ENCODE data around the gene SMIM27.
A peak's percentile ranks its signal among the peaks of the same experiment; 100 is the strongest.
"Not testable (repeated sequence)": the region's sequence is repeated elsewhere in the genome, so short reads cannot be mapped to it uniquely, and the experiment has no call there.

SMIM27 gene

DNA sequence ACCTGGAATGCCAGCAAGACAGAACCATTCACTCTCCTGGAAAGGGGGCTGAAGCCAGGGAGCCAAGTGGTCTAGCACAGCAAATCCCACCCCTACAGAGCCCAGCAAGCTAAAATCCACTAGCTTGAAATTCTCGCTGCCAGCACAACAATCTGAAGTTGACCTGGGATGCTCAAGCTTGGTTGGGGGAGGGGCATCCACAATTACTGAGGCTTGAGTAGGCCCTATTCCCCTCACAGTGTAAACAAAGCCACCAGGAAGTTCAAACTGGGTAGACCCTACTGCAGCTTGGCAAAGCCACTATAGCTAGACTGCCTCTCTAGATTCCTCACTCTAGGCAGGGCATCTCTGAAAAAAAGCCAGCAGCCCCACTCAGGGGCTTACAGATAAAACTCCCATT is 43.4 kb upstream of the SMIM27 start:
- ATAC-seq (ENCODE audit: insufficient read depth, low read depth), result no peak
- no peak for DNase-seq
- Histone ChIP-seq H3K4me2 (ENCODE audit: insufficient read depth, low read length) (no peak overlapping the region), H3K4me1 (ENCODE audit: insufficient read depth, low read length) (no peaks in the 10 kb centered on the region), H3K9ac (ENCODE audit: low read depth, low read length) (no peak overlapping the region), H3K27me3 (ENCODE audit: insufficient read depth, low read length, poor library complexity) (no peaks in the 10 kb centered on the region), H2AFZ (ENCODE audit: low read depth, low read length) (no peak overlapping the region), H3K36me3 (ENCODE audit: insufficient read depth, low read length) (no peaks in the 10 kb centered on the region), H3K9me3 (ENCODE audit: insufficient read depth, low read length, severe bottlenecking) (no peaks in the 10 kb centered on the region), H3K27ac (ENCODE audit: low read length) (no peak overlapping the region), H3K4me3 (ENCODE audit: low read depth in 1 of 2, low read length in 2 of 2) (no peak overlapping the region), H3K79me2 (ENCODE audit: insufficient read depth, low read length) (no peaks in the 10 kb centered on the region), H4K20me1 (ENCODE audit: insufficient read depth, low read length) (no peaks in the 10 kb centered on the region)
- TF ChIP-seq, protein P1, sequence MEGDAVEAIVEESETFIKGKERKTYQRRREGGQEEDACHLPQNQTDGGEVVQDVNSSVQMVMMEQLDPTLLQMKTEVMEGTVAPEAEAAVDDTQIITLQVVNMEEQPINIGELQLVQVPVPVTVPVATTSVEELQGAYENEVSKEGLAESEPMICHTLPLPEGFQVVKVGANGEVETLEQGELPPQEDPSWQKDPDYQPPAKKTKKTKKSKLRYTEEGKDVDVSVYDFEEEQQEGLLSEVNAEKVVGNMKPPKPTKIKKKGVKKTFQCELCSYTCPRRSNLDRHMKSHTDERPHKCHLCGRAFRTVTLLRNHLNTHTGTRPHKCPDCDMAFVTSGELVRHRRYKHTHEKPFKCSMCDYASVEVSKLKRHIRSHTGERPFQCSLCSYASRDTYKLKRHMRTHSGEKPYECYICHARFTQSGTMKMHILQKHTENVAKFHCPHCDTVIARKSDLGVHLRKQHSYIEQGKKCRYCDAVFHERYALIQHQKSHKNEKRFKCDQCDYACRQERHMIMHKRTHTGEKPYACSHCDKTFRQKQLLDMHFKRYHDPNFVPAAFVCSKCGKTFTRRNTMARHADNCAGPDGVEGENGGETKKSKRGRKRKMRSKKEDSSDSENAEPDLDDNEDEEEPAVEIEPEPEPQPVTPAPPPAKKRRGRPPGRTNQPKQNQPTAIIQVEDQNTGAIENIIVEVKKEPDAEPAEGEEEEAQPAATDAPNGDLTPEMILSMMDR (IDR thresholded peaks at IDR 0.05; ENCODE audit: borderline replicate concordance, extremely low read depth, low read length, poor library complexity, severe bottlenecking), result no peak
- TF ChIP-seq EZH2 (IDR thresholded peaks at IDR 0.05; ENCODE audit: borderline replicate concordance, low read depth, low read length, severe bottlenecking), result no peak

DNA sequence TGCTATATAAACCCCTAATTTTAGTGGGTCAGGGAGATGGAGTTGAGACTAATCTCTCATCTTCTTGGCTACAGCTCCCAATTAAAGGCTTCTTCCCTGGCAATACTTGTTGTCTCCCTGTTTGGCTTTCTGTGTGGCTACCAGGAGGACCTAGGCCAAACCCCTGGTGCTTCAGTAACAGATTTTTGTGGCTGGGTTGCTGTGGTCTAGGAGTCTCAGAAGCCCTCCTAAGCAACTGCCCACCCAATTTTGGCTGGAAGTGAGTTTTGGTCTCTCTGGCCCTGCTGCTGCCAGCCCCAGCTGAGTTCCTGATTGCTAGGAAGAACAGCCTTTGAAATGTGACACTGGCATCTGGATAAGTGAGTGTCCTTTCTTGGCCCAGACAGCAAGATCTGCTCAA is 35.9 kb upstream of the SMIM27 start:
- DNase-seq, result no peak
- peaks cover 19% of the 10 kb centered on the region for H3K9me3 ChIP-seq (ENCODE audit: insufficient read depth, low read length, severe bottlenecking)
- H3K27me3 ChIP-seq (ENCODE audit: insufficient read depth, low read length, poor library complexity), result no peaks in the 10 kb centered on the region
- peaks cover 3% of the 10 kb centered on the region; the same call in 1 of the 2 replicates for H3K79me2 ChIP-seq (ENCODE audit: insufficient read depth, low read length)
- no peaks in the 10 kb centered on the region for H3K4me1 ChIP-seq (ENCODE audit: insufficient read depth, low read length)
- no peak overlapping the region for H3K4me3 ChIP-seq (ENCODE audit: low read depth in 1 of 2, low read length in 2 of 2)
- H3K27ac ChIP-seq (ENCODE audit: low read length), result no peak overlapping the region
- no peaks in the 10 kb centered on the region for H4K20me1 ChIP-seq (ENCODE audit: insufficient read depth, low read length)
- no peak overlapping the region for H3K4me2 ChIP-seq (ENCODE audit: insufficient read depth, low read length)
- no peak overlapping the region for H2AFZ ChIP-seq (ENCODE audit: low read depth, low read length)
- no peaks in the 10 kb centered on the region for H3K36me3 ChIP-seq (ENCODE audit: insufficient read depth, low read length)
- no peak overlapping the region for H3K9ac ChIP-seq (ENCODE audit: low read depth, low read length)
- TF ChIP-seq, protein P1 (IDR thresholded peaks at IDR 0.05; ENCODE audit: borderline replicate concordance, extremely low read depth, low read length, poor library complexity, severe bottlenecking), result no peak
- no peak for TF ChIP-seq EZH2 (IDR thresholded peaks at IDR 0.05; ENCODE audit: borderline replicate concordance, low read depth, low read length, severe bottlenecking)
- no peak for ATAC-seq (ENCODE audit: insufficient read depth, low read depth)

DNA sequence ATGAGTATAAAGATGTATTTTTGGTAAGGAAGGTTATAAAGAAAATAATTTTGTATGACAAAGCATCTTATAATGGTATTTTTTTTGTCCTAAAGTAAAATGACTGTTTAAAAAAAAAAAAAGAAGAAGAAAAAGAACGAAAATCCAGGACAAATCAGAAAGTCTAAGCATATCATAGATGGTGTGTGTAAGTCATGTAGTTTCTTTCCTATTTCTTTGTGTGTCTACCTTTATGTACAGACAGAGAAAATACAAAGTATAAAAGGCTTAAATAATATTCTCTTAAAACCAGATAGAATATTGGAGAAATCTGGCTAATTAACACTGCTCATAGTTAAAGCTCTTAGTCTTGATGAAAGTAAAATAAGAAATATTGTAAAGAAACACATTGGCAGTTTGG is 33.9 kb upstream of the SMIM27 start:
- H3K4me2 ChIP-seq (ENCODE audit: insufficient read depth, low read length), result no peak overlapping the region
- H3K27ac ChIP-seq (ENCODE audit: low read length), result no peak overlapping the region
- ATAC-seq (ENCODE audit: insufficient read depth, low read depth) (no peak), DNase-seq (no peak)
- no peaks in the 10 kb centered on the region for H3K27me3 ChIP-seq (ENCODE audit: insufficient read depth, low read length, poor library complexity)
- no peaks in the 10 kb centered on the region for H4K20me1 ChIP-seq (ENCODE audit: insufficient read depth, low read length)
- H3K9ac ChIP-seq (ENCODE audit: low read depth, low read length), result no peak overlapping the region
- H3K4me1 ChIP-seq (ENCODE audit: insufficient read depth, low read length), result no peaks in the 10 kb centered on the region; the same call in 1 of the 2 replicates
- H3K4me3 ChIP-seq (ENCODE audit: low read depth in 1 of 2, low read length in 2 of 2), result no peak overlapping the region
- peaks cover 4% of the 10 kb centered on the region; the same call in 1 of the 2 replicates for H3K36me3 ChIP-seq (ENCODE audit: insufficient read depth, low read length)
- H2AFZ ChIP-seq (ENCODE audit: low read depth, low read length), result no peak overlapping the region
- peaks cover 5% of the 10 kb centered on the region; the same call in 1 of the 2 replicates for H3K79me2 ChIP-seq (ENCODE audit: insufficient read depth, low read length)
- H3K9me3 ChIP-seq (ENCODE audit: insufficient read depth, low read length, severe bottlenecking), result peaks cover 23% of the 10 kb centered on the region
- TF ChIP-seq EZH2 (IDR thresholded peaks at IDR 0.05; ENCODE audit: borderline replicate concordance, low read depth, low read length, severe bottlenecking), result no peak
- TF ChIP-seq, protein P1 (IDR thresholded peaks at IDR 0.05; ENCODE audit: borderline replicate concordance, extremely low read depth, low read length, poor library complexity, severe bottlenecking), result no peak

DNA sequence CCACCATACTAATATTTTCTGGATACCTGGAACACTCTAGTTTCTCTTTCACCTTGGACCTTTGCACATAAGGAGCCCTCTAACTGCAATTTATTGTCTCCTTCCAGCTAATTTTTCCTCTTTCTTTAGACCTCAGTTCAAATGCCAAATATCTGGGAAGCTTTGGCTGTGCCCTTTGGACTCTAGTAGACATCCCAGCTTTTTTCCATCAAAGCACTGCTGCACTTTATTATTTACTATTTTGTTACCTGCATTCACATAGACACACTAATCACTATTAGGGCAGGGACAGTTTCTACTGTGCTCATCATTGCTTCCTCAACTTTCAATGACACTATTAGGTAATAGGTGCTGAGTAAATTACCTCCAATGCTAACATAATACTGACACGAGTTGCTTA is 28.2 kb upstream of the SMIM27 start:
- Histone ChIP-seq H3K4me1 (ENCODE audit: insufficient read depth, low read length) (peaks cover 31% of the 10 kb centered on the region), H3K4me2 (ENCODE audit: insufficient read depth, low read length) (no peak overlapping the region)

DNA sequence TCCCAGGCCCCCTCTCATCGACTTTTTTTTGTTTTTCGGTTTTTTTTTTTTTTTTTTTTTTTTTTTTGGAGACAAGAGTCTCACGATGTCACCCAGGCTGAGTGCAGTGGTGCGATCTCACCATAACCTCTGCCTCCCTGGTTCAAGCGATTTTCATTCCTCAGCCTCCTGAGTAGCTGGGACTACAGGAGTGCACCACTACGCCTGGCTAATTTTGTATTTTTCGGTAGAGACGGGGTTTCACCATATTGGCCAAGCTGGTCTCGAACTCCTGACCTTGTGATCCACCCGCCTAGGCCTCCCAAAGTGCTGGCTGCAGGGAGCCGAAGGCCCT is 27.6 kb upstream of the SMIM27 start:
- Histone ChIP-seq H3K4me1 (ENCODE audit: insufficient read depth, low read length) (peaks cover 31% of the 10 kb centered on the region), H3K4me3 (ENCODE audit: low read depth in 1 of 2, low read length in 2 of 2) (peak overlapping the region in 1 of 2 experiments; percentile 96; a peak in 2 of 4 replicates), H3K9ac (ENCODE audit: low read depth, low read length) (peak overlapping the region; percentile 74; the same call in 1 of the 2 replicates), H3K4me2 (ENCODE audit: insufficient read depth, low read length) (peak overlapping the region; percentile 73), H3K79me2 (ENCODE audit: insufficient read depth, low read length) (peaks cover 35% of the 10 kb centered on the region)
- not testable (repeated sequence) for H3K27me3 ChIP-seq (ENCODE audit: insufficient read depth, low read length, poor library complexity); H3K27ac ChIP-seq (ENCODE audit: low read length); H4K20me1 ChIP-seq (ENCODE audit: insufficient read depth, low read length); ATAC-seq (ENCODE audit: insufficient read depth, low read depth); H3K36me3 ChIP-seq (ENCODE audit: insufficient read depth, low read length); DNase-seq; H3K9me3 ChIP-seq (ENCODE audit: insufficient read depth, low read length, severe bottlenecking); H2AFZ ChIP-seq (ENCODE audit: low read depth, low read length)

More for the DNA sequence above, 28.2 kb upstream of the SMIM27 start:
- H3K36me3 ChIP-seq (ENCODE audit: insufficient read depth, low read length), result peaks cover 8% of the 10 kb centered on the region; the same call in 1 of the 2 replicates
- H3K79me2 ChIP-seq (ENCODE audit: insufficient read depth, low read length), result peaks cover 35% of the 10 kb centered on the region
- no peaks in the 10 kb centered on the region for H3K27me3 ChIP-seq (ENCODE audit: insufficient read depth, low read length, poor library complexity)
- H2AFZ ChIP-seq (ENCODE audit: low read depth, low read length), result no peak overlapping the region
- no peak for DNase-seq
- no peaks in the 10 kb centered on the region for H4K20me1 ChIP-seq (ENCODE audit: insufficient read depth, low read length)
- peaks cover 11% of the 10 kb centered on the region for H3K9me3 ChIP-seq (ENCODE audit: insufficient read depth, low read length, severe bottlenecking)
- H3K27ac ChIP-seq (ENCODE audit: low read length), result no peak overlapping the region
- no peak for TF ChIP-seq EZH2 (IDR thresholded peaks at IDR 0.05; ENCODE audit: borderline replicate concordance, low read depth, low read length, severe bottlenecking)
- TF ChIP-seq, protein P1 (IDR thresholded peaks at IDR 0.05; ENCODE audit: borderline replicate concordance, extremely low read depth, low read length, poor library complexity, severe bottlenecking), result no peak
- H3K4me3 ChIP-seq (ENCODE audit: low read depth in 1 of 2, low read length in 2 of 2), result no peak overlapping the region
- no peak overlapping the region for H3K9ac ChIP-seq (ENCODE audit: low read depth, low read length)
- no peak for ATAC-seq (ENCODE audit: insufficient read depth, low read depth)
